GM21737 (cell line): Measurements from ENCODE around the gene ATP13A1.
A peak's percentile ranks its signal among the peaks of the same experiment; 100 is the strongest.
"Not testable (repeated sequence)": the region's sequence is repeated elsewhere in the genome, so short reads cannot be mapped to it uniquely, and the experiment has no call there.

Experiments
- ATAC-seq: cut with Tn5 transposase; IDR thresholded peaks from one replicate; pipeline ENCODE4 v1.9.1; 2021; ENCODE audit warnings: mild to moderate bottlenecking, moderate library complexity; ENCODE audit not compliant: unreplicated experiment

Gene ATP13A1

DNA sequence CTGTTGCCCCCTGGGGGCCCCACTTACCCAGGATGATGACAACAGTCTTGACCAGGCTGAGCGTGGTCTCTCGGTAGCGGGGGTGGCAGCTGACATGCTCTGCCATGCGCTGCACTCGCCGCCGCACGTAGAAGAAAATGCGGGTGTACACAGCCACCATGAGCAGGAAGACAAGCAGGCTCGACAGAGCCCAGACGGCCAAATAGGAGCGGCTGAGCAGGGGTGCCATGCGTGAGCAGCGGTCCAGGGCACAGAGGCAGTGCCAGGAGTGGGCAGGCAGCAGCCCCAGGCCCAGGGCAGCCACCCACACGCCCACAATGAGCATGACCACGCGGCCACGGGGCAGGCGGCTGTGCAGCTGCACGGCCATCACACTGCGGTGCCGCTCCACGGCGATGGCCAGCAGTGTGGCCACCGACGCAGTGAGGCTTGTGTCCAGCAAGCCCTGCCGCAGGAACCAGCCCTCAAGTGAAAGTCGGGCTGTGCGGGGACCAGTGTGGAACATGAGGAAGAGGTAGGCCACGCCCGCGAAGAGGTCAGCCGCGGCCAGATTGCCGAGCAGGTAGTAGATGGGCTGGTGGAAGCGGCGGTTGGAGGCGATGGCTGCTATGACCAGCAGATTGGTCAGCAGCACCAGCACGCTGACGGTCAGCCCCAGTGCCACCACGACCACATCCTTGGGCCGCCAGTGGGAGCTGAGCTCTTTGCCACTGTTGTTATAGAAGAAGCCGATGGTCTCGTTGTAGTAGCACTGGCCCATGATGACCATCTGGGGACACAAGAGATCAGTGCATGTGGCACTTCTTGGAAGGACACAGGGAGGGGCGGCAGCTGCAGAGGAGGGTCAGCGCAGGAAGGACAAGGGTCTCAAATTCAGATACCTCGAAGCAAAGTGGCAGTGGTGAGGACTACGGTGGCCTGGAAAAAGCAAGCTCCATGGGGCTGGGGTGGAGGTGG lies 36.7 kb downstream of the ATP13A1 start:
- no peak for ATAC-seq

DNA sequence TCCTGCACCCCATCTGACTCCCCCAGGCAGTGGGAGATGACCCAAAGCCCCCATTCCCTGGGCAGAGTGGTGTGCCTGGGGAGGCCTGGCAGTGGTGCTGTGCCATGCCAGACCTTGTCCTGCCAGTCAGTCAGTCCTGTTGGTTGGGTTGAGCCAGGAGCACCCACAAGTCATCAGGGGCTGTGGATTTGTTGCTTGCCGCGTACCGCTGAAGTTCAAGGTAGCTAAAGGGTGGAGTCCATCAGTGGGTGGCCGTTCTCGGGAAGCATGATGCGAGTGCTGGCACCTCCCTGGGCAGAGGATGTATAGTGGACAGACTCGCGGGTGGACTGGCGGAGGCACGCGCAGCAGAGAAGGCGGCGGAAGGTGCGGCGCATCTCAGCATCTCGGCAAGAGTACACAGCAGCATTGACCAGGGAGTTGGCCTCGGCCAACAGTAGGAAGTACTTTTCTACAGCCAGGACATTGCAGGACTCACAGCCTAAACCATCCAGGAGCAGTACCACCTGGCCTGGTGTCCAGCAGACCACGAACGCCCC lies 39.4 kb downstream of the ATP13A1 start:
- no peak for ATAC-seq

DNA sequence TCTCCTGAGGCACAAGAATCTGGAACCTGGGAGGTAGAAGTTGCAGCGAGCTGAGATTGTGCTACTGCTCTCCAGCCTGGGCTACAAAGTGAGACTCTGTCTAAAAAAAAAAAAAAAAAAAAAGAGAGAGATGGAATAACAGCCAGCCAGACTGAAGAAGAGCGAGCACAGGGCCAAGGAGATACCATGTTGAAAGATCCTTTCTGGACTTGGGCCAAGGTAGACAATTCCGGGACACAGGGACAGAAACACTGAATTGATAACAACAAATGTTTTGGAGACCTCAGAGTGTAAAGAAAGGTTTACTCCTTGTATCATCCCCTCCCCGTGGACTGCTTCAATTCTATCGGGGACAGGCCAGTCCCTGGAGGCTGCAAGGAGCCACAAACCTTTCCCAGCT lies 40.1 kb downstream of the ATP13A1 start:
- no peak for ATAC-seq

DNA sequence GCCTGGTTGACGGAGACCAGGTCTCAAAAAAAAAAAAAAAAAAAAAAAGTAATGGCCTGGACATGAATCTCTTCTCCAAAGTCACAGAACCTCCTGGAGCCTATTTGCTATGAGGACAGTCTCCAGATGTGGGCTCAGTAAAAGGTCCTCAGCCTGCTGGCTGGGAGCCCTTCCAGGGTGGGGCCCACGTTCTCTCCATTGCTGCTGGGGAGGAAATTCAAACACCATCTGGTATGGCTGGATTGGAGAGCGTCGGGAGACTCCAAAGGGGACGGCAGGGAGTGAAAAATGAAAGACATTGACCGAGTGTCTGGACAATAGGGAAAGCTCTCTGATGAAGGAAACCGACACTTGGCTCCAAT lies 43.6 kb downstream of the ATP13A1 start:
- ATAC-seq = no peak

DNA sequence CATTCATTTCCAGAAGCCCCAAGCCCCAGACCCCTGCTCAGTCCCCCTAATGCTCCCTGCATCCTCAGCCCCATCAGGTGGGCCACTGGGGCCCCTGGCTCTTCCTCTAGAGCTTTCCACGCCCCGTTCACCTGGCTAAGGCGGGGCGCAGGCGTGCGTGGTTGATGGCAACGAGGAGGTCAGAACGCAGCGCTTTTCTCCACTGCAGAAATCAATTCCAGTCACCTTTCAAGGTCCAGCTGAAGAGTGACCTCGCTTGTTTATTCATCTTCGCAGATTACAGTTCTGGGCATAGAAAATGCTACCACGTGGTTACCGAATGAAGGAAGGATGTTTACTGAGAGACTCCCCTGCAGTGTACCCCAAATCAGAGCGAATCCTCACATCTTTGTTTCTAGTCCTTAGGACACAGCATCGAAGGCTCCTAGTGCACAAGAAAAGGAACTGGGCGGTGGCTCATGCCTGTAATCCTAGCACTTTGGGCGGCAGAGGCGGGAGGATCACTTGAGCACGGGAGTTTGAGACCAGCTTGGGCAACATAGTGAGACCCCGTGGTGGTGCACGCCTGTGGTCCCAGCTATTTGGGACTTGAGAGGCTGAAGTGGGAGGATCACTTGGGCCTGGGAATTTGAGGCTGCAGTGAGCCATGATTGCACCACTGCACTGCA lies 44.2 kb downstream of the ATP13A1 start:
- no peak for ATAC-seq

DNA sequence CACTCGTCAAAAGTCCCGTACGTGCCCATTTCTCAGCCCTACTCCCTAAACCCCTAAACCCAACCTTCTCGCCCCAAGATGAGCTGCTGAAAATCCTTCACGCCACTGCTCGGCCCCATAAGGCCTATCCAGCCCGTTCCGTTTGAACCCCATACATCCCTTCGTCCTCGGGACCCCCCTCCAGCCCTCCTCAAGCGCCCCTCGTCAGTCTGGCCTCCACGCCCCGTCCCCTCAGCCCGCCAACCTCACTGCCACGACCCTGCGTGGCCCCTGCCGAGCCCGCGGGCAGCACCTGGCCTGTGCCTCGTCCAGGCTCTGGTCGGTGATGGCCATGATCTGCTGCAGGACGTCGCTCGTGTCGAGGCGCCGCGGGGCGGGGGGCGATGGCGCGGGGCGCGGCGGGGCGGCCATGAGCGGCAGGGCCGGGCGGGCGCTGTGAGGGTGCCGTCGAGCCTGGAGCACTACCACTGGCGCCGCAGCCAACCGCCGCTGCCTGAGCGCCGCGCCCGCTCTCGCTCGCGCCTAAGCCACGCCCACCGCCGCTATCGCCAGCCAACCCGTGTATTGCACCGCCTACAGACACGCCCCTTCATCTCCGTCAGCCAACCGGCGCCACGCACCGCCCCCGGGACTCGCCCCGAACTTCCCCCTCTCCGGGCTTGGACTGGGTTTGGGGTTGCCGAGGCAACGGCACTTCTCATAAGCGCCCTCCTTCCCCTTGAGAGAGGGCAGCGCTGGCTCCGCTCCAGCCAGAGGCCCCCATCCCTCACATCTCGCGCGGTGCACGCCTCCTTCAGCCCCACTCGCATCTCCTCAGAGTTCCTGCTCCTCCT lies 45.0 kb downstream of the ATP13A1 start, which contains the start of gene PBX4:
Gene PBX4 (minus strand): TSS at position 469 of the 833 bp plus-strand sequence. CDS start 58 bp downstream, at position 411.
- ATAC-seq = peak; percentile 89

DNA sequence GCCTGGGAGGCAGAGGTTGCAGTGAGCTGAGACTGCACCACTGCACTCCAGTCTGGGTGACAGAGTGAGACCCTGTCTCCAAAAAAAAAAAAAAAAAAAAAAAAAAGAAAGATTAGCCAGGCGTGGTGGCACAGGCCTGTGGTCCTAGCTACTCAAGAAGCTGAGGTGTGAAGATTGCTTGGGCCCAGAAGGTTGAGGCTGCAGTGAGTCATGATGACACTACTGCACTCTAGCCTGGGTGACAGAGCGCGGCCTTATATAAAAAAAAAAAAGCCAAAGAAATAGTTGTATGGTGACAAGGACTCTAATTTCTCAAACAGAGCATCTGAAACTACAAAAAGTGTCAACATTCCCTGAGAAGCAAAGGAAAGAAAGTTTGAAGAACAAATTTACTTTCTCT lies 48.4 kb downstream of the ATP13A1 start:
- ATAC-seq = no peak

DNA sequence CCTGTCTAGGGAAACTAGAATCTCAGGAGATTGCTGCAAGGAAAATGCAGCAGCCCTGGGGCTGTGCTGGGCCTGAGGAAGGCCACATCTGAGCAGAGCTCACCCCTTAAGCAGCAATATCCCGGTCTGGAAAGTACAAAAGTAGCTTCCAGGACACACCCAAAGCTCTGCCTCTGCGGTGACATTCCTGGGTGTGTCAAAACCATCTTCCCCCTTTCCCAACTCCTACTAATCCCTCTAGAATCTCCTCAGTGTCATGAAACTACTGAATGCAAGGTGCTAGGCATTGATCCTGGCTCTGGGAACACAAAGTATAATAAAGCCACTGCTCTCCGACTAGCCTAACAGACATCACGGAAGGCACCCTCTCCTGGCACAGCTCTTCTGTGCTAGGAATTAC lies 50.0 kb downstream of the ATP13A1 start:
- ATAC-seq = no peak

DNA sequence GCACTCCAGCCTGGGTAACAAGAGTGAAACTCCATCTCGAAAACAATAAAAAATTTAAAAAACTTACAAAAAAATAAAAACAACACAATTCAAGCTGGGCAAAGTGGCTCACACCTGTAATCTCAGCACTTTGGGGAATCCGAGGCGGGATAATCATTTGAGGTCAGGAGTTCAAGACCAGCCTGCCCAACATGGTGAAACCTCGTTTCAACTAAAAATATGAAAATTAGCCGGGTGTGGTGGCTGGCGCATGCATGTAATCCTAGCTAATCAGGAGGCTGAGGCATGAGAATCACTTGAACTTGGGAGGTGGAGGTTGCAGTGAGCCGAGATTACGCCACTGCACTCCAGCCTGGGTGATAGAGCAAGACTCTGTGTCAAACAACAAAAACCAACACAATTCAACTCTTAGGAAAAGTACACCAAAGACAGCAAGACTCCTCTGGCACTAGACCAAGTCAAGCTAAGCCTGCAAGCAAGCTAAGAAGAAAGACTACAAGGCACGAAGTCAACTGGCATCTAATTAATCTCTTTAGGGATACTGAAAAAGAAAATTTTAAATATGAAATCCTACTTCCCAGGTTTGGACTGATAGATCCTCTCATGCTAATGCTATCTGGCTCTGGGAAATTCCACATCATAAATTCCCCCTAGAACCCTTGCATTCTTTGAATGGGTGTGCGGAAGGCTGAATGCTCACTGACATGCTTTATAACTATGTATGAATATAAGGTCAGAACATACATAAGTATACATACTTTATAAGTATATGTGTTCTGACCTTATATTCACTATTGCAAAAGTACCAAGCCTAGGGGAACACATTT lies 52.9 kb downstream of the ATP13A1 start:
- no peak for ATAC-seq

DNA sequence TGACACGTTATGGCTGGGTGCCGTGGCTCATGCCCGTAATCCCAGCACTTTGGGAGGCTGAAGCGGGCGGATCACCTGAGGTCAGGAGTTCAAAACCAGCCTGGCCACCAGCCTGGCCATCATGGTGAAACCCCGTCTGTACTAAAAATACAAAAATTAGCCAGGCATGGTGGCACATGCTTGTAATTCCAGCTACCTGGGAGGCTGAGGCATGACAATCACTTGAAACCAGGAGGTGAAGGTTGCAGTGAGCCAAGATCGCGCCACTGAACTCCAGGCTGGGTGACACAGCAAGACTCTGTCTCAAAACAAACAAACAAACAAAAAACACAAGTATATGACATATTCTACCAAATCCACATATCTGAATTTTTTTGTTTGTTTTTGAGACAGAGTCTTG lies 56.8 kb downstream of the ATP13A1 start:
- ATAC-seq = not testable (repeated sequence)

DNA sequence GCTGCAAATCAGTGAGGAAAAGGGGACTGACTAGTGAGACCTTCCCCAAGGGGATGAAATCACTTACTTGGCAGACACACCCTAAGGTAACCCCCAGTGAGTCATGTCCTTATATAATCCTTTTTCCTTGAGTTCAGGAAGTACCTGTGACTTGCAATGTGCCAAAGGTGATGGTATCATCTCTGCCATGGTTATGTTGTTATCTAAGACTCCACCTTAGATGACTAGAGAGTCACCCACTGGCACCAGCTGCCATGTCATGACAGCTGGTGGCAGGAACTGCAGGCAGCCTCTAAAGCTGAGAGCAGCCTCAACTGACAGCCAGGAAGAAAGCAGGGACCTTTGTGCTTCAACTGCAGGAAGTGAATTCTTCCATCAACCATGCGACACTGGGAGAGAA lies 57.5 kb downstream of the ATP13A1 start:
- ATAC-seq = no peak

DNA sequence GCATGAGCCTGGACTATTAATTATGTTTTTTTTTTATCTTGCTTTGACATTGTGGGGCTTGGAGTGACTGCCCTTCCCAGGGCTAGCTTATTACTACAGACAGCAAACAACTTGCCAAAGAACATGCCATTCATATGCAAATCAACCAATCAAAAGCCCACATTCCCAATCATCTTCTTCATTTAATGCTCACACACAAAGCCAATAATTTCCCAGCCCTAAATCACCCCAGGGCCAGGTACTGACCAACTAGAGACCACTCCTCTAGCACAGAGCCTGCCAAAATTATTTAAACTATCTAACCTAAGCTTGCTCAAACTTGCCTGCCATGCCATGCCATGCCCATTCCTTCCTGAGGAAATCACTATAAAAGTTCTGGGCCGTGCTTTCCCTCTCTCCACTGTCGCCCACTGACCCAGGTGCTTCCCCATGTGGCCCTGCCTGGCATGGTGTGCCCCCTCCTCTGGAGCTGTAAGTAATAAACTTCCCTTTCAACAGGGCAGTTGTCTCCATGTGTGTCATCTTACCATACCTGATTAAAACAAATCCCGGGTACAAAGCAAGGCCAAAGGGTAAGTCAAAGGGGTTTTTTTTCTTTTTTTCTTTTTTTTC lies 60.7 kb downstream of the ATP13A1 start:
- no peak for ATAC-seq

DNA sequence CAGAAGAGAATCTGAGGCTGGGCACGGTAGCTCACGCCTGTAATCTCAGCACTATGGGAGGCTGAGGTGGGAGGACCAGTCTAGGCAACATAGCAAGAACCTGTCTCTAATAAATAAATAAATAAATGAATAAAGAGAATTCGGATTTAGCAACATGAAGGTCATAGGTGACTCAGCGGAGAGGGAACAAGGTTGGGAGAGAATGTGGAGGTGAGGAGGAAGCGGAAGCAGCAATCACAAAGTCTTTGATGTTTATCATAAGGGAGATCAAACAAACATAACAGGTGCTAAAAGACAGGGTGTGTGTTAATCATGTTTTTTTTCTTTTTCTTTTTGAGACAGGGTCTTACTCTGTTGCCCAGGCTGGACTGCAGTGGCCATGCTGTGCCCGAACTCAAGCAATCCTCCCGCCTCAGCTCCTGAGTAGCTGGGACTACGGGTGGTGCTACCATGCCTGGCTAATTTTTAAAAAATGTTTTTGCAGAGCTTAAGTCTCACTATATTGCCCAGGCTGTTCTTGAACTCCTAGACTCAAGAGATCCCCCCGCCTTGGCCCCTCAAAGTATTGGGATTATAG lies 61.3 kb downstream of the ATP13A1 start:
- ATAC-seq = no peak

DNA sequence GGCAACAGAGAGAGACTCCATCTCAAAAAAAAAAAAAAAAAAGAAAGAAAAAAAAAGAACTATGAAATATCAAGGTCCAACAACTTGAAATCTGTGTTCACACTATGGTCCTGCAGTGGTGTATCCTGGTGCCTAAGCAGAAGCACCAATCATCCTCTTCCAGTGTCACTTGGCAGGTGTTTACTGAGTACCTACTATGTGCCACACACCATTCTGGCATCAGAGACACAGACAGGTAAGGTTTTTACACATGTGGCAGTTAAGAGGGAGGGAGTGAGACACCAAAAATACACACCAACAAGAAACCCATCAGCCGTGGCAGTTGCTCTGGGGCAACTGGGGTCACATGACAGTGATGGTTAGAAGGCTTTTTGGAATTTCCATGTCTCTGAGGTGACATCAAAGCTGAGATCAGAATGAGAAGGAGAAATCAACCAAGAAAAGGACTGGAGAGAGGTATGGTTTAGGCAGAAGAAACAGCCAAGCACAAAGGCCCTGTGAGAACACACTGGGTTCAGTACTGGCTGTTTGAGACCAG lies 62.6 kb downstream of the ATP13A1 start:
- ATAC-seq = no peak

DNA sequence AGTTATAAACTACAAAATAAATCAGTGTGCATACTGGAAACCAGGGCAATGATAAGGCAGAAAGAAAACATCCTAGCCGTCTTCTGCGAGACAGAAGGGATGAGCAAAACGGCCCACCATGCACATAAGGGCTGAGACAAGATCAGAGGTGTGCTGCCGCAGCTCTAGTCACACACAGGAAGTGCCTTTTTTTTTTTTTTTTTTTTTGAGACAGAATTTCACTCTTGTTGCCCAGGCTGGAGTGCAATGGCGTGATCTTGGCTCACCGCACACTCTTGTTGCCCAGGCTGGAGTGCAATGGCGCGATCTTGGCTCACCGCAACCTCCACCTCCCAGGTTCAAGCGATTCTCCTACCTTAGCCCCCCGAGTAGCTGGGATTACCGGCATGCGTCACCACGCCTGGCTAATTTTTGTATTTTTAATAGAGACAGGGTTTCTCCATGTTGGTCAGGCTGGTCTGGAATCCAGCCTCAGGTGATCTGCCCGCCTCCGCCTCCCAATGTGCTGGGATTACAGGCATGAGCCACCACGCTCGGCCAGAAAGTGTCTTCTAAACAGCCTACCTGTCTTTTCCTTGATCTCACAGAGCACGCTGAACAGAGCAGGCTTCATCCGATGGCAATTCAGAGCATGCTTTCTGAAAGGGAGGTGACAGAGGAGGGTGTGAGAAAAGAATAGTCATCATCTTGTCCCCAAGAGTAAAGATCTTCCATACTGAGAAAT lies 64.6 kb downstream of the ATP13A1 start:
- not testable (repeated sequence) for ATAC-seq

DNA sequence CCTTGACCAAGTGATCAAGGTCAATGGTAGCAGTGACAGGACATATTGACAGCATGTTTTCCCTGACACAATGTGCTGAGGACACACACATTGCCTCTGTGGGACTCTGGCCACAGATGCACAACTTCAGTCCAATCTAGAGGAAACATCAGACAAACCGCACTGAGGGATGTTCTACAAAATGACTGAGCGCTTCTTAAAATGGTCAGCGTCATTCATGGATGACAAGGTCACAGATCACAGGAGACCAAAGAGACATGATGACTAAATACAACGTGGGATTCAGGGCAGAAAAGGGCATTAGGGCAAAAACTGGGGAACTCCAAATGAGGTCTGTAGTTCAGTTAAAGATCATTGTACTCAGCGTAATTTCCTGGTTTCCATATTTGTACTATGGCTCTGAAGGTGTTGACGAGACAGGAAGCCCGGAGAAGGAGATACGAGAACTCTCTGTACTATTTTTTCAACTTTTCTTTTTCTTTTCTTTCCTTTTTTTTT lies 65.6 kb downstream of the ATP13A1 start:
- peak; percentile 61 for ATAC-seq
